ENCODE results near the gene PRRC2B. TPM values are rescaled to one million over a fixed set of nuclear protein-coding genes. Genes with fewer than 3 reads are reported as not detected.

Gene PRRC2B
- total and polyA plus RNA-seq, 8 donors, result 159 to 233 (median 187) TPM

DNA sequence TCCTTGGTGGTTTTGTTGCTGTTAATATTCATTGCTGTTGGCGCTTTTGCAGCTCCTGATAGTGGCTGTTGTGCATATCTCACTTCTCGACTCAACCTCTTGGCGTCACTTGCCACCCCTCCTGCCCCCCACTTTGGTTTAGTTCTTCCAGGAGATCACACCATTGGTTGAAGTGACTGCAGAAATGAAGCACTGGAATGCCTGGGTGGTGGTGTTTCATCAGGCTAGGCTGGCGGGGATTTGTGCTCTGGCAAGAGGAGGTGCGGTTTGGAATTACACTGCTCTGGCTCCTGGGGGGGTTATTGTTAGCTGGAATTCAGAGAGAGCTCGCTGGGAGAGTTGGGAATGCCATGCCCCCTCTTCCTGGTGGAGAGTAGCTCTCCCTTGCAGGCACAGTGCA lies 11.5 kb downstream of the PRRC2B start:
- Histone ChIP-seq H3K9me3 (no peaks in the 10 kb centered on the region), H3K27ac (peak overlapping the region; percentile 53 to 65), H3K4me3 (no peak overlapping the region), H3K27me3 (no peaks in the 10 kb centered on the region), H3K4me1 (peaks cover 79 to 99% of the 10 kb centered on the region in 2 donors), H3K36me3 (no peaks in the 10 kb centered on the region)
- TF ChIP-seq, protein P1, sequence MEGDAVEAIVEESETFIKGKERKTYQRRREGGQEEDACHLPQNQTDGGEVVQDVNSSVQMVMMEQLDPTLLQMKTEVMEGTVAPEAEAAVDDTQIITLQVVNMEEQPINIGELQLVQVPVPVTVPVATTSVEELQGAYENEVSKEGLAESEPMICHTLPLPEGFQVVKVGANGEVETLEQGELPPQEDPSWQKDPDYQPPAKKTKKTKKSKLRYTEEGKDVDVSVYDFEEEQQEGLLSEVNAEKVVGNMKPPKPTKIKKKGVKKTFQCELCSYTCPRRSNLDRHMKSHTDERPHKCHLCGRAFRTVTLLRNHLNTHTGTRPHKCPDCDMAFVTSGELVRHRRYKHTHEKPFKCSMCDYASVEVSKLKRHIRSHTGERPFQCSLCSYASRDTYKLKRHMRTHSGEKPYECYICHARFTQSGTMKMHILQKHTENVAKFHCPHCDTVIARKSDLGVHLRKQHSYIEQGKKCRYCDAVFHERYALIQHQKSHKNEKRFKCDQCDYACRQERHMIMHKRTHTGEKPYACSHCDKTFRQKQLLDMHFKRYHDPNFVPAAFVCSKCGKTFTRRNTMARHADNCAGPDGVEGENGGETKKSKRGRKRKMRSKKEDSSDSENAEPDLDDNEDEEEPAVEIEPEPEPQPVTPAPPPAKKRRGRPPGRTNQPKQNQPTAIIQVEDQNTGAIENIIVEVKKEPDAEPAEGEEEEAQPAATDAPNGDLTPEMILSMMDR (IDR thresholded peaks at IDR 0.05), result no peak
- DNase-seq (no peak), ATAC-seq (peak; percentile 9)
- intact Hi-C loops (cut with DNase I), result no loop called here

DNA sequence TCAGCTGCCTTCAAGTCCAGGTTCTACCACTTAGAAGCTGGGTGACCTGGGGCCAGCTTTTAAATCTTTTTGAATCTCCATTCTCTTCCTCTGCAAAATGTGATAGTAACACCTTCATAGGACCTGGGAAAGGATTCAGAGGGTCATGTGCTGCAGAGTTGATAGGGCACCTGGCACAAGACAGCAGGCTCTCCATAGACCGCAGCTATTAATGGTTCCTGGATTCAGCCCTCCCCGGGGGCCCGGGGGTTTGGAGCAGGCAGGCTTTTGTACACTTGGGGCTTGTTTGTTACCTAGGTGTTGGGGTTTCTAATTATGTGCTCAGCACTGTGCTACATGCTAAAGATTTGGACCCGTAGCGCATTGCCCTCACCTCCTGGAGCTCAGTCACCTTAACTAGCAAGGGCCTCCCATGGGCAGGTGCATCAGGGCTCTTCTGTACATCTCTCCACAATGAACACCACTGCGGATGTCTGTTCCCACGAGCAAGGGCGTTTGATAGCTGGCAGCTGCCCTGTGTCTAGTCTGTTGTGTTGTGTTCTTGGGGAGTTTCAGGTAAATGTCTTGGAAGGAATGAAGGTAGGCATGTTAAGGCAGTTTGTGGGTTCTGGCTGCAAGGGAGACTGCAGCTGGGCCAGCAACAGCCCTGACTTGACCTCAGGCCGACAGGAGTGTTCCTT lies 12.1 kb downstream of the PRRC2B start:
- no peaks in the 10 kb centered on the region for H3K36me3 ChIP-seq
- no peak for DNase-seq
- H3K4me1 ChIP-seq, result peaks cover 81 to 96% of the 10 kb centered on the region in 2 donors
- peak overlapping the region; percentile 53 to 65 for H3K27ac ChIP-seq
- intact Hi-C loops (cut with DNase I), result no loop called here
- ATAC-seq, result peak; percentile 1
- no peak overlapping the region for H3K4me3 ChIP-seq
- no peaks in the 10 kb centered on the region for H3K9me3 ChIP-seq
- no peaks in the 10 kb centered on the region for H3K27me3 ChIP-seq
- TF ChIP-seq, protein P1 (IDR thresholded peaks at IDR 0.05), result no peak

DNA sequence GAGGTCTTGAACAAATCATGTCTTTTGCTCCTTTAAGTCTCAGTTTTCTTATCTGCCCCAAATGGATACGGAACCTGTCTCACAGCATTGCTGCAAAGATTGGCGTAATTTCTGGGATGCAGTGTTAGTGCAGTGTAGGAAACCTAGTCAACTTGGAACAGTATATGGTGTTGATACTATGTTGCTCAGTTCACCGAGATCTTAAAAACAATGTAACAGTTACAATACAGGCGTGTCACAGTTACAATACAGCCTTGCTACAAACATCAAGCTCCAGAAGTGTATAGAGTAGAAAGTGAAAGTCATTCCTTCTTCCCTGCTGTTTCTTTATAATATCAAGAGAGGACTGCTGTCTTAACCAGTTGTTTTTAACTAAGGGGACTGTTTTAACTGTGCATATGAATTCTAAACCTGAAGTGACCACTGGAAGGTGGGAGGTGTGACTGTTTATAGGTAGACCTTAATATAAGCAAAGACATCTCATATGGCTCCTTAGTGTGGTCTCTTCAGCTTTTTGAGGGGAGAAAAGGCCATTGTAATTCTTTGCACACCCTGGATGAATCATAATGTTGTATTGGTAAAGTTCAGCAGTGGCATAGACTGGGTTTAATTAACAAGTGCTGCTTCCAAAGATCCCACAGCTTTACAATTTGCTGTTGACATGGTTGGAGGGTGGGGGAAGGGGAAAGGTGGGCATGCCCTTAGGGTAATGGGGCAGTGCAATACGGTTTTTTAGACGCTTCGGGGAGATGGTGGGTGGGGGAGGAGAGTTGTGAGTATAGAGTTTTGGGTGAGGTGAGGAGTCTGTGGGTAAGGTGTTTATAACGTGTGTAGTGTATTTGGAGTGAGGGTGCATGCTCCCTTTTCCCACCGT lies 12.9 kb downstream of the PRRC2B start:
- DNase-seq (no peak), ATAC-seq (peak; percentile 8)
- TF ChIP-seq, protein P1 (IDR thresholded peaks at IDR 0.05), result no peak
- intact Hi-C loops (cut with DNase I), result no loop called here
- no peaks in the 10 kb centered on the region for H3K36me3 ChIP-seq
- peak overlapping the region; percentile 53 to 65 for H3K27ac ChIP-seq
- no peak overlapping the region for H3K4me3 ChIP-seq
- peaks cover 81 to 91% of the 10 kb centered on the region in 2 donors for H3K4me1 ChIP-seq
- no peaks in the 10 kb centered on the region for H3K9me3 ChIP-seq
- H3K27me3 ChIP-seq, result no peaks in the 10 kb centered on the region

DNA sequence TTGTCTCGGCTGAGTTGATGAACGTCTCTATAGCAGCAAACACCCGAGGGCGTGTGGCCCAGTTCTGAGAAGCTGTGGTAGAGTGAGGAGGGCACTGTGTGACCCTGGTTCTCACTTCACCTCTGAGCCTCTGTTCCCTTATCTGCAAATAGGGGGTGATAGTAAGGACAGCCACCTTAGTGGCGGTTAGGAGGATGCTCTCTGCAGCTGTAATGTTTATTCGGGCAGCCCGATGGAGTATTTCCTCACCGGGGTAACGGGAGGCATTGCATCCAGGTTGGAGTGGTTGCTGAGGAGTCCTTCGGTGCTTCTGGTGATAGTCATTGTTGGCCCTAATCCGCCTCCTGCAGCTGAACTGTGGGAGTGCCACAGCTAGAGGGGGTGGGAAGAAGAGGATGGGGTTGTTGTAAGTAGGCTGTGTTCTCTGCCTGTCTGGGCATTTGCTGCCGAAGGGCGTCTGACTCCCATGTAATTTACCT lies 13.9 kb downstream of the PRRC2B start:
- H3K36me3 ChIP-seq, result no peaks in the 10 kb centered on the region
- intact Hi-C loops (cut with DNase I), result no loop called here
- H3K27me3 ChIP-seq, result no peaks in the 10 kb centered on the region
- TF ChIP-seq, protein P1 (IDR thresholded peaks at IDR 0.05), result peak in 1 of 2 donors; percentile 44
- peak overlapping the region; percentile 44 to 65 for H3K27ac ChIP-seq
- peak; percentile 78 for ATAC-seq
- no peak overlapping the region for H3K4me3 ChIP-seq
- peak in 2 of 4 donors; percentile 42 to 57 for DNase-seq
- no peaks in the 10 kb centered on the region for H3K9me3 ChIP-seq
- H3K4me1 ChIP-seq, result peaks cover 71 to 91% of the 10 kb centered on the region in 2 donors

DNA sequence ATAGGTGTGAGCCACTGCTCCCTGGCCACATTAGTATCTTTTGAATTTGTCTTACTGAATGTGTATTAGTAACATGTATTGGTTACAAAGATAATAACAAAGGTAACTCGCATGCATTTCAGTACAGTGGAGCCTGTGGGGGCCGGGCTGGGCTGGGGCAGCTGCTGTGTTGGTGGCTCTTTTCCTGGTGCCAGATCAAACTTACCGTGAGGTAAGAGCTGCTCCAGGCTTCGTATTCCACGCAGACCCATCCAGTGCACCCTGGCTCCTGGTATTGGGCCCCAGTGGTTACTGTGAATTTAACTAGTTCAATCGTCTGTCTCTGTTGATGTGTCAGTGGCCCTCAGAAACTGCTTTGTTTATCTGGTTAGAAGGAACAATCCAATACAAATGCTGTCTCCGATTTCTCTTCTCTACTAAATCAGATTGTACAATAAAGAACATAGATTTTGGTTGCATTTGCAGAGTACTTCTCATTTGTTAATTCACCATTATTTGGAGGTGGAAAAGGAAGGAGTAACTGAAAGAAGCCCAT lies 15.6 kb downstream of the PRRC2B start:
- no peaks in the 10 kb centered on the region for H3K9me3 ChIP-seq
- no peak for DNase-seq
- peak overlapping the region in 1 of 2 donors; percentile 43 for H3K27ac ChIP-seq
- ATAC-seq, result no peak
- no peak overlapping the region for H3K4me3 ChIP-seq
- intact Hi-C loops (cut with DNase I), result no loop called here
- H3K27me3 ChIP-seq, result no peaks in the 10 kb centered on the region
- peaks cover 0 to 3% of the 10 kb centered on the region in 2 donors for H3K36me3 ChIP-seq
- H3K4me1 ChIP-seq, result peaks cover 54 to 76% of the 10 kb centered on the region in 2 donors
- TF ChIP-seq, protein P1 (IDR thresholded peaks at IDR 0.05), result no peak

Data from left lung (tissue), 10 donors.